Lung (tissue), 12 donors: ENCODE data around the gene NOTCH1. TPM values are rescaled to one million over a fixed set of nuclear protein-coding genes. Genes with fewer than 3 reads are reported as not detected.
"Not testable (repeated sequence)": the region's sequence is repeated elsewhere in the genome, so short reads cannot be mapped to it uniquely, and the experiment has no call there.

ENCODE experiments used
- ATAC-seq: fragments of 200-7000 bp; cut with Tn5 transposase; one replicate; pipeline ENCODE4 v1.9.1; 2020; ENCODE audit warnings: moderate number of reproducible peaks; ENCODE audit not compliant: insufficient read depth, low FRiP score
- DNase-seq, 3 donors: peaks; one replicate each; pipeline ENCODE4 v3.0.0-alpha.2; 2013 to 2017
- H3K27ac ChIP-seq, 2 donors: one replicate each; pipeline ENCODE4 v1.5.1; 2013; ENCODE audit warnings: mild to moderate bottlenecking in 2 of 2, moderate library complexity in 2 of 2, control low read depth in 1 of 2, inconsistent platforms in 1 of 2, low read depth in 1 of 2, low read length in 1 of 2
- H3K27me3 ChIP-seq, 3 donors: one replicate each; pipeline ENCODE4 v1.5.1; 2013; ENCODE audit warnings: low read length in 2 of 3; ENCODE audit not compliant: control insufficient read depth in 3 of 3, insufficient read depth in 3 of 3
- H3K36me3 ChIP-seq, 4 donors: one replicate each; pipeline ENCODE4 v1.5.1; 2013; ENCODE audit warnings: low read length in 4 of 4, mild to moderate bottlenecking in 1 of 4, moderate library complexity in 1 of 4; ENCODE audit not compliant: control insufficient read depth in 4 of 4, insufficient read depth in 4 of 4
- H3K4me1 ChIP-seq, 5 donors: one replicate each; pipeline ENCODE4 v1.5.1; 2013; ENCODE audit warnings: low read length in 5 of 5, mild to moderate bottlenecking in 2 of 5, moderate library complexity in 1 of 5; ENCODE audit not compliant: control insufficient read depth in 5 of 5, insufficient read depth in 5 of 5
- H3K4me3 ChIP-seq: one replicate; pipeline ENCODE4 v1.5.1; 2013; ENCODE audit warnings: mild to moderate bottlenecking, control low read depth, moderate library complexity
- H3K9ac ChIP-seq, 2 donors: one replicate each; pipeline ENCODE4 v1.5.1; 2013; ENCODE audit warnings: low read length in 2 of 2, control low read depth in 1 of 2; ENCODE audit not compliant: insufficient read depth in 1 of 2
- H3K9me3 ChIP-seq, 4 donors: one replicate each; pipeline ENCODE4 v1.5.1; 2013; ENCODE audit warnings: low read length in 3 of 4, mild to moderate bottlenecking in 1 of 4, moderate library complexity in 1 of 4; ENCODE audit not compliant: control insufficient read depth in 4 of 4, insufficient read depth in 3 of 4
- CTCF ChIP-seq: IDR thresholded peaks from 2 replicates; pipeline ENCODE4 v1.5.1; 2012; ENCODE audit warnings: mild to moderate bottlenecking; ENCODE audit errors: control extremely low read depth, extremely low read depth
- WGBS, 2 donors: extraction: QIAGEN DNeasy Blood & Tissue Kit; methylation state at CpG; one replicate each; pipeline ENCODE4 v1.1.7; 2013; 5-methylcytosine and 5-hydroxymethylcytosine counted together
- polyA plus RNA-seq, 2 donors: library from polyadenylated mRNA; stranded (reverse); fragments of 200-250 nt; gene quantifications; one replicate each; pipeline ENCODE4 v1.2.1, GENCODE V29; 2013
- total RNA-seq, 2 donors: library from RNA; depleted of rRNA in 1 of 2; stranded (reverse); fragments of >200 nt in 1 of 2; gene quantifications; one replicate each; pipeline ENCODE4 v1.2.1, GENCODE V29; 2014 to 2021
- donor health status: control.
- donor health status: control.
- donor health status: Bipolar disorder and iron deficiency.
- donor health status: healthy.
- donor health status: DM: yes; HTN: yes; CAD: no.

NOTCH1 gene
- total and polyA plus RNA-seq, 4 donors = 23.9 to 101 (median 44.5) TPM

- Histone ChIP-seq H3K36me3 (no peaks in the 10 kb centered on the region), H3K4me3 (no peak overlapping the region), H3K9me3 (no peaks in the 10 kb centered on the region), H3K27me3 (no peaks in the 10 kb centered on the region), H3K27ac (no peak overlapping the region), H3K4me1 (peaks cover 5 to 26% (median 17%) of the 10 kb centered on the region in 5 donors), H3K9ac (no peak overlapping the region)
- ATAC-seq (no peak), DNase-seq (no peak)
- 60 to 78% methylated on average over 8 of the region's 8 CpGs for WGBS, 2 donors
- TF ChIP-seq CTCF = no peak
These were observed 30.4 kb upstream of the NOTCH1 start for GRCh38 chr9:136576269-136576626.

- H3K9ac ChIP-seq = no peak overlapping the region
- no peak for ATAC-seq
- no peak overlapping the region for H3K4me3 ChIP-seq
- no peak for TF ChIP-seq CTCF
- H3K4me1 ChIP-seq = peaks cover 5 to 28% (median 17%) of the 10 kb centered on the region in 5 donors
- 82 to 89% methylated on average over 21 of the region's 21 CpGs for WGBS, 2 donors
- no peaks in the 10 kb centered on the region for H3K36me3 ChIP-seq
- no peak overlapping the region for H3K27ac ChIP-seq
- no peak for DNase-seq
- H3K27me3 ChIP-seq = no peaks in the 10 kb centered on the region
- no peaks in the 10 kb centered on the region for H3K9me3 ChIP-seq
These were observed 29.9 kb upstream of the NOTCH1 start for GRCh38 chr9:136575626-136576268.

GRCh38 chr9:136574606-136575005 is 28.8 kb upstream of the NOTCH1 start:
- 94 to 96% methylated on average over 16 of the region's 16 CpGs for WGBS, 2 donors
- not testable (repeated sequence) for ATAC-seq

GRCh38 chr9:136572828-136573625 is 27.2 kb upstream of the NOTCH1 start:
- TF ChIP-seq CTCF = no peak
- H3K4me1 ChIP-seq = peaks cover 10 to 35% (median 25%) of the 10 kb centered on the region in 5 donors
- H3K4me3 ChIP-seq = no peak overlapping the region
- DNase-seq = no peak
- H3K27ac ChIP-seq = peak overlapping the region; percentile 1 to 70
- no peaks in the 10 kb centered on the region for H3K9me3 ChIP-seq
- H3K9ac ChIP-seq = no peak overlapping the region
- 84 to 88% methylated on average over 34 of the region's 34 CpGs for WGBS, 2 donors
- no peaks in the 10 kb centered on the region for H3K27me3 ChIP-seq
- H3K36me3 ChIP-seq = no peaks in the 10 kb centered on the region
- no peak for ATAC-seq

More at GRCh38 chr9:136574606-136575005, 28.8 kb upstream of the NOTCH1 start:
- peaks cover 5 to 32% (median 20%) of the 10 kb centered on the region in 5 donors for H3K4me1 ChIP-seq
- not testable (repeated sequence) for H3K36me3 ChIP-seq, H3K9me3 ChIP-seq, H3K9ac ChIP-seq, H3K27ac ChIP-seq, H3K27me3 ChIP-seq, H3K4me3 ChIP-seq, DNase-seq
